Vagina (tissue), 2 donors: Measurements from ENCODE around the gene TBC1D4. TPM values are rescaled to one million over a fixed set of nuclear protein-coding genes. Genes with fewer than 3 reads are reported as not detected.

Source experiments
- DNase-seq, 2 donors: peaks; one replicate each; pipeline ENCODE4 v3.0.0-alpha.2; 2017; ENCODE audit errors: extremely low spot score in 2 of 2
- H3K27ac ChIP-seq: fragments of 200-600 bp; sonication (generic); one replicate; pipeline ENCODE4 v1.5.1; 2019
- H3K27me3 ChIP-seq: fragments of 200-600 bp; sonication (generic); one replicate; pipeline ENCODE4 v1.5.1; 2019
- H3K36me3 ChIP-seq, 2 donors: fragments of 200-600 bp; sonication (generic); one replicate each; pipeline ENCODE4 v1.5.1; 2017 to 2019
- H3K4me1 ChIP-seq: fragments of 200-600 bp; sonication (generic); one replicate; pipeline ENCODE4 v1.5.1; 2019
- H3K4me3 ChIP-seq, 2 donors: fragments of 200-600 bp; sonication (generic); 1 replicate in 1 of 2; 2 replicates in 1 of 2; pipeline ENCODE4 v1.5.1; 2016 to 2019
- H3K9me3 ChIP-seq: fragments of 200-600 bp; sonication (generic); one replicate; pipeline ENCODE4 v1.5.1; 2019
- CTCF ChIP-seq, 3 experiments: fragments of 450-650 bp in 2 of 3; fragments of 200-600 bp in 1 of 3; sonication (generic) in 1 of 3; IDR thresholded peaks; one replicate each; pipeline ENCODE4 v1.5.1; 2017 to 2019; ENCODE audit warnings: antibody characterized with exemption in 3 of 3, mild to moderate bottlenecking in 2 of 3, moderate library complexity in 2 of 3
- POLR2A ChIP-seq, 2 donors: fragments of 450-650 bp; IDR thresholded peaks; one replicate each; pipeline ENCODE4 v1.6.1; 2017; ENCODE audit warnings: antibody characterized with exemption in 2 of 2, mild to moderate bottlenecking in 2 of 2, moderate library complexity in 2 of 2
- POLR2AphosphoS5 ChIP-seq, 2 donors: sonication (generic); formaldehyde crosslinking; IDR thresholded peaks; one replicate each; pipeline ENCODE4 v1.9.0; 2017; ENCODE audit warnings: antibody characterized with exemption in 2 of 2, mild to moderate bottlenecking in 2 of 2, low read depth in 1 of 2; ENCODE audit not compliant: insufficient read depth in 1 of 2
- intact Hi-C: fragments of 100-400 bp; cut with DNase I; formaldehyde crosslinking; loops from one replicate; pipeline ENCODE4 v1.15.1; 2023
- total RNA-seq: library from RNA; depleted of rRNA; stranded (reverse); fragments of >200 nt; gene quantifications from one replicate; pipeline ENCODE4 v1.2.3, GENCODE V29; 2016

Gene TBC1D4
- total RNA-seq, 1 donor from 2014 or later: 25.0 TPM

GRCh38 chr13:75486146-75487062 lies 4.4 kb upstream of the TBC1D4 start:
- intact Hi-C loops: no loop called here
- H3K9me3 ChIP-seq: no peaks in the 10 kb centered on the region
- H3K4me1 ChIP-seq: peaks cover 5% of the 10 kb centered on the region
- no peak overlapping the region for H3K27ac ChIP-seq
- H3K27me3 ChIP-seq: no peaks in the 10 kb centered on the region
- no peak for DNase-seq
- H3K4me3 ChIP-seq: no peak overlapping the region
- TF ChIP-seq POLR2A (IDR thresholded peaks at IDR 0.05) (no peak), POLR2AphosphoS5 (IDR thresholded peaks at IDR 0.05; ENCODE audit: insufficient read depth in 1 of 2, low read depth in 1 of 2) (no peak), CTCF (IDR thresholded peaks at IDR 0.05) (no peak)
- H3K36me3 ChIP-seq: no peaks in the 10 kb centered on the region

- intact Hi-C loops: no loop called here
- no peaks in the 10 kb centered on the region for H3K9me3 ChIP-seq
- no peaks in the 10 kb centered on the region for H3K36me3 ChIP-seq
- no peak for DNase-seq
- TF ChIP-seq POLR2A (IDR thresholded peaks at IDR 0.05): no peak
- TF ChIP-seq CTCF (IDR thresholded peaks at IDR 0.05): no peak
- TF ChIP-seq POLR2AphosphoS5 (IDR thresholded peaks at IDR 0.05; ENCODE audit: insufficient read depth in 1 of 2, low read depth in 1 of 2): no peak
- no peaks in the 10 kb centered on the region for H3K27me3 ChIP-seq
- H3K4me3 ChIP-seq: no peak overlapping the region
- peaks cover 5% of the 10 kb centered on the region for H3K4me1 ChIP-seq
- H3K27ac ChIP-seq: no peak overlapping the region
Measured at GRCh38 chr13:75485286-75486062, 3.5 kb upstream of the TBC1D4 start.

GRCh38 chr13:75482820-75483079 lies 781 bp upstream of the TBC1D4 start:
- Histone ChIP-seq H3K27ac (peak overlapping the region; percentile 72), H3K4me3 (peak overlapping the region; percentile 56 to 77)

GRCh38 chr13:75481176-75482069 lies 546 bp downstream of the TBC1D4 start:
- Histone ChIP-seq H3K27ac (peak overlapping the region; percentile 72), H3K36me3 (no peaks in the 10 kb centered on the region), H3K4me3 (peak overlapping the region; percentile 56 to 77), H3K9me3 (no peaks in the 10 kb centered on the region), H3K4me1 (peaks cover 23% of the 10 kb centered on the region), H3K27me3 (no peaks in the 10 kb centered on the region)
- no peak for TF ChIP-seq POLR2A (IDR thresholded peaks at IDR 0.05)
- no peak for TF ChIP-seq POLR2AphosphoS5 (IDR thresholded peaks at IDR 0.05; ENCODE audit: insufficient read depth in 1 of 2, low read depth in 1 of 2)
- TF ChIP-seq CTCF (IDR thresholded peaks at IDR 0.05): no peak
- intact Hi-C loops: loop anchor here (5.0 kb wide), 2 partner anchors 56 to 109 kb away; partner anchors contain the start of gene COMMD6
- no peak for DNase-seq

More at GRCh38 chr13:75482820-75483079, 781 bp upstream of the TBC1D4 start:
- intact Hi-C loops: loop anchor here (5.0 kb wide), 2 partner anchors 55 to 110 kb away; partner anchors contain the start of gene COMMD6
- Histone ChIP-seq H3K36me3 (no peaks in the 10 kb centered on the region), H3K9me3 (no peaks in the 10 kb centered on the region), H3K27me3 (no peaks in the 10 kb centered on the region), H3K4me1 (peaks cover 23% of the 10 kb centered on the region)
- no peak for DNase-seq
- TF ChIP-seq CTCF (IDR thresholded peaks at IDR 0.05): no peak
- TF ChIP-seq POLR2A (IDR thresholded peaks at IDR 0.05): no peak
- TF ChIP-seq POLR2AphosphoS5 (IDR thresholded peaks at IDR 0.05; ENCODE audit: insufficient read depth in 1 of 2, low read depth in 1 of 2): no peak
